ENCODE measurements around the gene PRPF19. TPM values are rescaled to one million over a fixed set of nuclear protein-coding genes. Genes with fewer than 3 reads are reported as not detected.
A peak's percentile ranks its signal among the peaks of the same experiment; 100 is the strongest.

PRPF19 gene
- total RNA-seq, 1 donor from 2014 or later: 36.1 TPM

- FAIRE-seq: no peak
- Histone ChIP-seq H3K27me3 (ENCODE audit: control insufficient read depth, insufficient read depth, low read length) (no peaks in the 10 kb centered on the region), H3K36me3 (ENCODE audit: control insufficient read depth, insufficient read depth, low read length) (peaks cover 15% of the 10 kb centered on the region), H3K4me3 (ENCODE audit: low read depth, low read length) (no peak overlapping the region)
- no peak for TF ChIP-seq CTCF (IDR thresholded peaks at IDR 0.05; ENCODE audit: insufficient read depth, low read length, severe bottlenecking)
- peak; percentile 56 for DNase-seq (ENCODE audit: low read depth)
Observed at GRCh38 chr11:60918251-60918938, 12.0 kb upstream of the PRPF19 start.

GRCh38 chr11:60917267-60917666, 10.9 kb upstream of the PRPF19 start:
- H3K36me3 ChIP-seq (ENCODE audit: control insufficient read depth, insufficient read depth, low read length): peaks cover 12% of the 10 kb centered on the region

GRCh38 chr11:60916669-60917206, 10.4 kb upstream of the PRPF19 start:
- TF ChIP-seq CTCF (IDR thresholded peaks at IDR 0.05; ENCODE audit: insufficient read depth, low read length, severe bottlenecking): no peak
- DNase-seq (ENCODE audit: low read depth) (no peak), FAIRE-seq (no peak)
- no peak overlapping the region for H3K4me3 ChIP-seq (ENCODE audit: low read depth, low read length)
- no peaks in the 10 kb centered on the region for H3K27me3 ChIP-seq (ENCODE audit: control insufficient read depth, insufficient read depth, low read length)
- peaks cover 12% of the 10 kb centered on the region for H3K36me3 ChIP-seq (ENCODE audit: control insufficient read depth, insufficient read depth, low read length)

More at GRCh38 chr11:60917267-60917666, 10.9 kb upstream of the PRPF19 start:
- Histone ChIP-seq H3K4me3 (ENCODE audit: low read depth, low read length) (no peak overlapping the region), H3K27me3 (ENCODE audit: control insufficient read depth, insufficient read depth, low read length) (no peaks in the 10 kb centered on the region)
- peak; percentile 98 for DNase-seq (ENCODE audit: low read depth)
- TF ChIP-seq CTCF (IDR thresholded peaks at IDR 0.05; ENCODE audit: insufficient read depth, low read length, severe bottlenecking): no peak
- no peak for FAIRE-seq

GRCh38 chr11:60915248-60915914, 9.0 kb upstream of the PRPF19 start:
- Histone ChIP-seq H3K4me3 (ENCODE audit: low read depth, low read length) (peak overlapping the region; percentile 81), H3K27me3 (ENCODE audit: control insufficient read depth, insufficient read depth, low read length) (no peaks in the 10 kb centered on the region), H3K36me3 (ENCODE audit: control insufficient read depth, insufficient read depth, low read length) (peaks cover 6% of the 10 kb centered on the region)
- peak; percentile 75 for DNase-seq (ENCODE audit: low read depth)
- FAIRE-seq: no peak
- TF ChIP-seq CTCF (IDR thresholded peaks at IDR 0.05; ENCODE audit: insufficient read depth, low read length, severe bottlenecking): peak; percentile 36

- DNase-seq (ENCODE audit: low read depth) (peak; percentile 62), FAIRE-seq (no peak)
- Histone ChIP-seq H3K4me3 (ENCODE audit: low read depth, low read length) (peak overlapping the region; percentile 81), H3K36me3 (ENCODE audit: control insufficient read depth, insufficient read depth, low read length) (peaks cover 3% of the 10 kb centered on the region), H3K27me3 (ENCODE audit: control insufficient read depth, insufficient read depth, low read length) (no peaks in the 10 kb centered on the region)
- TF ChIP-seq CTCF (IDR thresholded peaks at IDR 0.05; ENCODE audit: insufficient read depth, low read length, severe bottlenecking): no peak
Observed at GRCh38 chr11:60914633-60915247, 8.4 kb upstream of the PRPF19 start.

Measured in bronchial epithelial cell (primary cell).